HepG2 (cell line): ENCODE measurements around the gene PRKAG1. TPM values are rescaled to one million over a fixed set of nuclear protein-coding genes. Genes with fewer than 3 reads are reported as not detected.
A peak's percentile ranks its signal among the peaks of the same experiment; 100 is the strongest.

Experiments used
- ATAC-seq: fragments of 200-7000 bp; cut with Tn5 transposase; 3 replicates; pipeline ENCODE4 v1.9.1; 2020; ENCODE audit warnings: mild to moderate bottlenecking, moderate library complexity
- BruUV-seq: library from RNA; stranded (reverse); fragments of 400-500 nt; replicated peaks from 2 replicates; lab custom pipeline; 2021; lab: Mats Ljungman, UMichigan
- CTCF ChIA-PET: fragments of 300-600 bp; formaldehyde crosslinking; extraction: SDS; loops from one replicate; lab custom pipeline; 2021; ENCODE audit warnings: low total read pairs, inconsistent platforms, low intra/inter-chr PET ratio; lab: Yijun Ruan, JAX
- POLR2A ChIA-PET: fragments of 350-600 bp; sonication (Branson Sonifier 250); formaldehyde crosslinking; loops from one replicate; lab custom pipeline; 2020; ENCODE audit warnings: antibody characterized with exemption, inconsistent platforms; lab: Yijun Ruan, JAX
- DNase-seq: peaks from one replicate; pipeline ENCODE4 v3.0.0-alpha.2; 2015; ENCODE audit warnings: low spot score
- FAIRE-seq: peaks from 3 replicates; lab custom pipeline; 2011; peaks lifted over from hg19 to GRCh38; lab: Jason Lieb, UNC
- H2AFZ ChIP-seq: one replicate; pipeline ENCODE4 v1.6.1; 2011; ENCODE audit warnings: low read length, inconsistent platforms
- H3K27ac ChIP-seq: fragments of 300-600 bp; 3 replicates; pipeline ENCODE4 v1.8.0; 2011; ENCODE audit warnings: mixed run types, mild to moderate bottlenecking, mixed read lengths, low read length, inconsistent platforms; ENCODE audit not compliant: insufficient read depth; ENCODE audit errors: extremely low read length
- H3K27me3 ChIP-seq, 2 experiments: fragments of 200-600 bp in 1 of 2; 2 replicates in 1 of 2; 3 replicates in 1 of 2; pipeline versions ENCODE4 v1.6.0 to v1.8.0; 2011; ENCODE audit warnings: low read length in 2 of 2, mild to moderate bottlenecking in 2 of 2, moderate library complexity in 2 of 2, inconsistent platforms in 1 of 2; ENCODE audit not compliant: insufficient read depth in 2 of 2, control insufficient read depth in 1 of 2
- H3K36me3 ChIP-seq, 2 experiments: fragments of 200-600 bp in 1 of 2; replicated peaks in 1 of 2; 2 replicates in 1 of 2; 3 replicates in 1 of 2; pipeline versions ENCODE4 v1.5.1 to v1.8.0; 2011; ENCODE audit warnings: low read length in 2 of 2, inconsistent platforms in 1 of 2; ENCODE audit not compliant: insufficient read depth in 2 of 2, control insufficient read depth in 1 of 2
- H3K4me1 ChIP-seq: 2 replicates; pipeline ENCODE4 v1.5.1; 2012; ENCODE audit warnings: low read length, inconsistent platforms; ENCODE audit not compliant: insufficient read depth
- H3K4me2 ChIP-seq: 2 replicates; pipeline ENCODE4 v1.6.0; 2011; ENCODE audit warnings: low read depth, low read length, inconsistent platforms
- H3K4me3 ChIP-seq, 3 experiments: fragments of 200-600 bp in 1 of 3; sonication (generic), shearing (Covaris generic) in 1 of 3; replicated peaks in 1 of 3; 2 replicates each; pipeline ENCODE4 v1.5.1; 2011 to 2016; ENCODE audit warnings: low read length in 3 of 3, inconsistent platforms in 2 of 3, low read depth in 2 of 3, mild to moderate bottlenecking in 2 of 3, control low read depth in 1 of 3, mixed read lengths in 1 of 3; ENCODE audit not compliant: insufficient read depth in 1 of 3
- H3K79me2 ChIP-seq: one replicate; pipeline ENCODE4 v1.6.1; 2011; ENCODE audit warnings: low read length, inconsistent platforms; ENCODE audit not compliant: insufficient read depth
- H3K9ac ChIP-seq: 2 replicates; pipeline ENCODE4 v1.6.0; 2011; ENCODE audit warnings: mild to moderate bottlenecking, low read depth, low read length, inconsistent platforms; ENCODE audit not compliant: insufficient read depth
- H3K9me3 ChIP-seq: 2 replicates; pipeline ENCODE4 v1.5.1; 2012; ENCODE audit warnings: mild to moderate bottlenecking, low read length
- H4K20me1 ChIP-seq: 2 replicates; pipeline ENCODE4 v1.6.0; 2011; ENCODE audit warnings: inconsistent platforms, mild to moderate bottlenecking, low read length, moderate library complexity; ENCODE audit not compliant: insufficient read depth
- ATM ChIP-seq: fragments of 450-650 bp; IDR thresholded peaks from 2 replicates; pipeline ENCODE4 v1.7.1; 2017; ENCODE audit warnings: mild to moderate bottlenecking, borderline replicate concordance
- CEBPG ChIP-seq: IDR thresholded peaks from 2 replicates; pipeline ENCODE4 v1.6.1; 2016
- ESRRA ChIP-seq: sonication (generic); formaldehyde crosslinking; IDR thresholded peaks from 2 replicates; pipeline ENCODE4 v1.5.1; 2020; ENCODE audit warnings: mild to moderate bottlenecking, low read depth, missing genetic modification reagents
- GTF3A ChIP-seq: sonication (generic); formaldehyde crosslinking; conservative IDR thresholded peaks from 2 replicates; pipeline ENCODE4 v1.4.0; 2020; ENCODE audit warnings: mild to moderate bottlenecking, missing genetic modification reagents
- NFE2 ChIP-seq: sonication (generic); formaldehyde crosslinking; IDR thresholded peaks from 2 replicates; pipeline ENCODE4 v1.4.0; 2020; ENCODE audit warnings: missing genetic modification reagents
- RFX3 ChIP-seq: IDR thresholded peaks from 2 replicates; pipeline ENCODE4 v1.6.1; 2016; ENCODE audit warnings: missing biosample characterization, missing genetic modification reagents
- SIX1 ChIP-seq: sonication (generic); formaldehyde crosslinking; IDR thresholded peaks from 2 replicates; pipeline ENCODE4 v1.4.0; 2020; ENCODE audit warnings: missing genetic modification reagents, borderline replicate concordance
- ZBTB7B ChIP-seq: sonication (generic); formaldehyde crosslinking; IDR thresholded peaks from 2 replicates; pipeline ENCODE4 v1.4.0; 2020; ENCODE audit warnings: missing genetic modification reagents
- ZNF180 ChIP-seq: sonication (generic); formaldehyde crosslinking; IDR thresholded peaks from 2 replicates; pipeline ENCODE4 v1.4.0; 2020; ENCODE audit warnings: low read depth, missing genetic modification reagents, borderline replicate concordance
- ZNF616 ChIP-seq: sonication (generic); formaldehyde crosslinking; IDR thresholded peaks from 2 replicates; pipeline ENCODE4 v1.5.0; 2020; ENCODE audit warnings: low read depth, mild to moderate bottlenecking, missing genetic modification reagents
- in situ Hi-C: cut with HindIII; loops from 2 replicates; pipeline ENCODE4 v1.10.0; 2017; ENCODE audit warnings: low pct_unique_long_range_greater_than_20kb; ENCODE audit not compliant: extremely low pct_ligation_motif_present
- intact Hi-C: fragments of 100-400 bp; cut with micrococcal nuclease; formaldehyde crosslinking; loops from one replicate; pipeline ENCODE4 v1.10.0; 2022; ENCODE audit not compliant: unreplicated experiment
- polyA plus RNA-seq, 8 experiments: library from polyadenylated mRNA; depleted of rRNA in 3 of 8; stranded (reverse) in 7 of 8; unstranded in 1 of 8; fragments of >200 nt; fragmentation: Illumina TruSeq in 4 of 8; extraction: Trizol in 4 of 8; gene quantifications; 2 replicates each; pipeline versions ENCODE4 v1.2.1 to v1.2.3, GENCODE V29; 2011 to 2016; ENCODE audit warnings: low read depth in 4 of 8, missing spikeins in 1 of 8, mixed read lengths in 1 of 8; ENCODE audit not compliant: insufficient read depth in 1 of 8
- total RNA-seq, 5 experiments: library from RNA; depleted of rRNA; stranded (reverse); fragments of >200 nt; fragmentation: Illumina TruSeq; extraction: Trizol; gene quantifications; 2 replicates each; pipeline ENCODE4 v1.2.3, GENCODE V29; 2016; ENCODE audit warnings: low read depth in 1 of 5
- TF ChIP-seq, protein P1 (sequence below): sonication (generic); formaldehyde crosslinking; IDR thresholded peaks from 2 replicates; pipeline ENCODE4 v1.5.0; 2020; ENCODE audit warnings: mild to moderate bottlenecking, missing genetic modification reagents, moderate library complexity
- TF ChIP-seq, protein P2 (sequence below): sonication (generic); formaldehyde crosslinking; IDR thresholded peaks from 2 replicates; pipeline ENCODE4 v1.4.0; 2020; ENCODE audit warnings: low read depth, mild to moderate bottlenecking, missing genetic modification reagents
- TF ChIP-seq, protein P3 (sequence below), 2 experiments: fragments of 450-650 bp in 1 of 2; sonication (generic) in 1 of 2; formaldehyde crosslinking in 1 of 2; IDR thresholded peaks; 2 replicates each; pipeline versions ENCODE4 v1.6.1 to v1.8.0; 2016 to 2022; ENCODE audit warnings: antibody characterized with exemption in 1 of 2, mild to moderate bottlenecking in 1 of 2, missing genetic modification reagents in 1 of 2

The PRKAG1 gene
- total and polyA plus RNA-seq, 2 of the 13 experiments (the other 11 are each of a cell fraction or from before 2014, with no cell fraction given) = 26.1 to 32.8 TPM

DNA sequence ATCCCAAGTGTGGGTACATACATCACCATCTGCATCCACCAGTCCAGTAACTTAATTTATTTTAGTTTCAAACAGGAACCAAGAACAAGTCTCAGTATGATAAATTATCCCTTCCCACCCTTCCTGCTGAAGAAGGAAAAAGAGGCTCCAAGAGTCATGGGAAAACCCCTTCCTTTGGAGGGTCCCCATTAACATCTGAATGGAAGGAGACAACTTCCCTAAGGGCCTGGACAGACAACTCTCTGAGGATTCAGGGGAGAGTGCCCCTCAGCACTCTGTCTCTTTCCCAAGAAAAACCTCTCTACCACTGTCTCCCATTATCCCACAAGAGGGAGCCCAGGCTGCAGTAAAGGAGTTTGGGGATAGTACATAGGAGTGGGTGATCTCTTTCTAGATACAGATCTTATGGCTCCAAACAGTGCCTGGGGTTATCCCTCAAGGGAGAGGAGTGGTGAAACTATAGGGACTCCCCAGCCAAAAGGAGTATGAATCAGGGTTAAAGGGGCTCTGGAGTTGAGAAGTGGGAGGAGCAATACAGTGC, 53.2 kb downstream of the PRKAG1 start (continued):
- TF ChIP-seq, protein P1, sequence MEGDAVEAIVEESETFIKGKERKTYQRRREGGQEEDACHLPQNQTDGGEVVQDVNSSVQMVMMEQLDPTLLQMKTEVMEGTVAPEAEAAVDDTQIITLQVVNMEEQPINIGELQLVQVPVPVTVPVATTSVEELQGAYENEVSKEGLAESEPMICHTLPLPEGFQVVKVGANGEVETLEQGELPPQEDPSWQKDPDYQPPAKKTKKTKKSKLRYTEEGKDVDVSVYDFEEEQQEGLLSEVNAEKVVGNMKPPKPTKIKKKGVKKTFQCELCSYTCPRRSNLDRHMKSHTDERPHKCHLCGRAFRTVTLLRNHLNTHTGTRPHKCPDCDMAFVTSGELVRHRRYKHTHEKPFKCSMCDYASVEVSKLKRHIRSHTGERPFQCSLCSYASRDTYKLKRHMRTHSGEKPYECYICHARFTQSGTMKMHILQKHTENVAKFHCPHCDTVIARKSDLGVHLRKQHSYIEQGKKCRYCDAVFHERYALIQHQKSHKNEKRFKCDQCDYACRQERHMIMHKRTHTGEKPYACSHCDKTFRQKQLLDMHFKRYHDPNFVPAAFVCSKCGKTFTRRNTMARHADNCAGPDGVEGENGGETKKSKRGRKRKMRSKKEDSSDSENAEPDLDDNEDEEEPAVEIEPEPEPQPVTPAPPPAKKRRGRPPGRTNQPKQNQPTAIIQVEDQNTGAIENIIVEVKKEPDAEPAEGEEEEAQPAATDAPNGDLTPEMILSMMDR (CRISPR knock-in tag) = peak; percentile 45
- TF ChIP-seq CEBPG (no peak), ATM (no peak), ESRRA (CRISPR knock-in tag) (no peak), SIX1 (no peak)
- TF ChIP-seq, protein P2, sequence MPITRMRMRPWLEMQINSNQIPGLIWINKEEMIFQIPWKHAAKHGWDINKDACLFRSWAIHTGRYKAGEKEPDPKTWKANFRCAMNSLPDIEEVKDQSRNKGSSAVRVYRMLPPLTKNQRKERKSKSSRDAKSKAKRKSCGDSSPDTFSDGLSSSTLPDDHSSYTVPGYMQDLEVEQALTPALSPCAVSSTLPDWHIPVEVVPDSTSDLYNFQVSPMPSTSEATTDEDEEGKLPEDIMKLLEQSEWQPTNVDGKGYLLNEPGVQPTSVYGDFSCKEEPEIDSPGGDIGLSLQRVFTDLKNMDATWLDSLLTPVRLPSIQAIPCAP (CRISPR knock-in tag) = no peak

DNA sequence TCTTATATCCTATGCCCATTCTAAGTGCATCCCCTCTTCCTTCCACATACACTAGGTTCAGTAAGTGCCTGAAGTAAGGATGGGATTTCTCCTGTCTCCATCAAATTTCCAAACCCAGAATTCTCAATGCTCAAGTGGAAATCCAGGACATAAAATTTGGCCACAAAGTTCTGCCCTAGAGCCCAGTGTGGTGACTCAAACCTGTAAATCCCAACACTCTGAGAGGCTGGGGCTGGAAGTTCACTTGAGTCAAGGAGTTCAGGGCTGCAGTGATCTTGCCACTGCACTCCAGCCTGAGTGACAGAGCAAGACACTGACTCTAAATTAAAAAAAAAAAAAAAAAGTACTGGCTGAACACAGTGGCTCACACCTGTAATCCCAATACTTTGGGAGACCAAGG, 56.8 kb downstream of the PRKAG1 start:
- H4K20me1 ChIP-seq = no peaks in the 10 kb centered on the region
- no peak overlapping the region for H3K4me3 ChIP-seq
- ChIA-PET CTCF (no interaction called here), POLR2A (no interaction called here)
- H3K27ac ChIP-seq = no peak overlapping the region
- no peaks in the 10 kb centered on the region for H3K36me3 ChIP-seq
- H3K9me3 ChIP-seq = no peaks in the 10 kb centered on the region
- H3K4me2 ChIP-seq = no peak overlapping the region
- no TSS peak for BruUV-seq
- peaks cover 0 to 25% of the 10 kb centered on the region in 2 experiments; a peak in 3 of 5 replicates for H3K27me3 ChIP-seq
- peaks cover 16% of the 10 kb centered on the region for H3K4me1 ChIP-seq
- intact Hi-C loops = no loop called here
- H3K79me2 ChIP-seq = peaks cover under 1% of the 10 kb centered on the region
- no peak overlapping the region for H3K9ac ChIP-seq
- in situ Hi-C loops = no loop called here
- no peak overlapping the region for H2AFZ ChIP-seq
- DNase-seq (no peak), FAIRE-seq (no peak), ATAC-seq (no peak)
- no peak for TF ChIP-seq RFX3
- no peak for TF ChIP-seq NFE2 (CRISPR knock-in tag)
- no peak for TF ChIP-seq GTF3A (CRISPR knock-in tag)
- TF ChIP-seq, protein P3, sequence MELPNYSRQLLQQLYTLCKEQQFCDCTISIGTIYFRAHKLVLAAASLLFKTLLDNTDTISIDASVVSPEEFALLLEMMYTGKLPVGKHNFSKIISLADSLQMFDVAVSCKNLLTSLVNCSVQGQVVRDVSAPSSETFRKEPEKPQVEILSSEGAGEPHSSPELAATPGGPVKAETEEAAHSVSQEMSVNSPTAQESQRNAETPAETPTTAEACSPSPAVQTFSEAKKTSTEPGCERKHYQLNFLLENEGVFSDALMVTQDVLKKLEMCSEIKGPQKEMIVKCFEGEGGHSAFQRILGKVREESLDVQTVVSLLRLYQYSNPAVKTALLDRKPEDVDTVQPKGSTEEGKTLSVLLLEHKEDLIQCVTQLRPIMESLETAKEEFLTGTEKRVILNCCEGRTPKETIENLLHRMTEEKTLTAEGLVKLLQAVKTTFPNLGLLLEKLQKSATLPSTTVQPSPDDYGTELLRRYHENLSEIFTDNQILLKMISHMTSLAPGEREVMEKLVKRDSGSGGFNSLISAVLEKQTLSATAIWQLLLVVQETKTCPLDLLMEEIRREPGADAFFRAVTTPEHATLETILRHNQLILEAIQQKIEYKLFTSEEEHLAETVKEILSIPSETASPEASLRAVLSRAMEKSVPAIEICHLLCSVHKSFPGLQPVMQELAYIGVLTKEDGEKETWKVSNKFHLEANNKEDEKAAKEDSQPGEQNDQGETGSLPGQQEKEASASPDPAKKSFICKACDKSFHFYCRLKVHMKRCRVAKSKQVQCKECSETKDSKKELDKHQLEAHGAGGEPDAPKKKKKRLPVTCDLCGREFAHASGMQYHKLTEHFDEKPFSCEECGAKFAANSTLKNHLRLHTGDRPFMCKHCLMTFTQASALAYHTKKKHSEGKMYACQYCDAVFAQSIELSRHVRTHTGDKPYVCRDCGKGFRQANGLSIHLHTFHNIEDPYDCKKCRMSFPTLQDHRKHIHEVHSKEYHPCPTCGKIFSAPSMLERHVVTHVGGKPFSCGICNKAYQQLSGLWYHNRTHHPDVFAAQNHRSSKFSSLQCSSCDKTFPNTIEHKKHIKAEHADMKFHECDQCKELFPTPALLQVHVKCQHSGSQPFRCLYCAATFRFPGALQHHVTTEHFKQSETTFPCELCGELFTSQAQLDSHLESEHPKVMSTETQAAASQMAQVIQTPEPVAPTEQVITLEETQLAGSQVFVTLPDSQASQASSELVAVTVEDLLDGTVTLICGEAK (IDR thresholded peaks at IDR 0.05) = no peak
- TF ChIP-seq, protein P3 (CRISPR knock-in tag; IDR thresholded peaks at IDR 0.05) = no peak
- TF ChIP-seq ZNF180 (CRISPR knock-in tag) = no peak
- TF ChIP-seq ZBTB7B (CRISPR knock-in tag) = no peak
- no peak for TF ChIP-seq ZNF616 (CRISPR knock-in tag)
